ENCODE results near the gene KCNN4.

The KCNN4 gene

GRCh38 chr19:43784241-43784980, 3.6 kb upstream of the KCNN4 start:
- Histone ChIP-seq H3K4me2 (ENCODE audit: low read length) (no peak overlapping the region), H4K5ac (ENCODE audit: low read length) (no peak overlapping the region), H4K8ac (ENCODE audit: low read depth, low read length) (no peak overlapping the region), H2BK5ac (ENCODE audit: low read length) (no peak overlapping the region), H3K36me3 (ENCODE audit: control insufficient read depth, insufficient read depth, low read length) (no peaks in the 10 kb centered on the region), H3K23ac (ENCODE audit: low read length) (no peak overlapping the region), H3K4me1 (ENCODE audit: control insufficient read depth, low read depth, low read length) (no peaks in the 10 kb centered on the region), H3K79me2 (ENCODE audit: control insufficient read depth, insufficient read depth, low read length) (no peaks in the 10 kb centered on the region), H3K4ac (ENCODE audit: low read depth, low read length) (no peak overlapping the region), H3K79me1 (ENCODE audit: low read length) (no peaks in the 10 kb centered on the region), H2BK15ac (replicated peaks; ENCODE audit: low read depth) (no peak overlapping the region), H3K27me3 (ENCODE audit: insufficient read depth, low read length, poor library complexity) (no peaks in the 10 kb centered on the region), H3K9ac (ENCODE audit: low read length) (no peak overlapping the region), H2AK5ac (ENCODE audit: low read length) (no peak overlapping the region), H3K56ac (ENCODE audit: low read length) (no peak overlapping the region), H3K27ac (ENCODE audit: low read depth, low read length) (no peak overlapping the region), H3K18ac (ENCODE audit: low read length) (no peak overlapping the region), H3K4me3 (ENCODE audit: low read length) (no peak overlapping the region), H2BK120ac (ENCODE audit: low read depth, low read length) (no peak overlapping the region)
- WGBS (ENCODE audit: extremely low coverage, insufficient coverage, low lambda C conversion rate) = no CpG with 5 or more reads among the region's 4 CpGs
- DNase-seq = peak; percentile 83

- Histone ChIP-seq H3K23ac (ENCODE audit: low read length) (no peak overlapping the region), H3K27me3 (ENCODE audit: insufficient read depth, low read length, poor library complexity) (no peaks in the 10 kb centered on the region), H3K4me1 (ENCODE audit: control insufficient read depth, low read depth, low read length) (no peaks in the 10 kb centered on the region), H3K36me3 (ENCODE audit: control insufficient read depth, insufficient read depth, low read length) (no peaks in the 10 kb centered on the region), H3K18ac (ENCODE audit: low read length) (no peak overlapping the region), H4K5ac (ENCODE audit: low read length) (no peak overlapping the region), H3K27ac (ENCODE audit: low read depth, low read length) (no peak overlapping the region), H3K79me1 (ENCODE audit: low read length) (no peaks in the 10 kb centered on the region), H4K8ac (ENCODE audit: low read depth, low read length) (no peak overlapping the region), H3K79me2 (ENCODE audit: control insufficient read depth, insufficient read depth, low read length) (no peaks in the 10 kb centered on the region), H2AK5ac (ENCODE audit: low read length) (no peak overlapping the region), H3K4me2 (ENCODE audit: low read length) (no peak overlapping the region), H3K9ac (ENCODE audit: low read length) (no peak overlapping the region), H2BK120ac (ENCODE audit: low read depth, low read length) (no peak overlapping the region), H2BK5ac (ENCODE audit: low read length) (no peak overlapping the region), H3K56ac (ENCODE audit: low read length) (no peak overlapping the region), H2BK15ac (replicated peaks; ENCODE audit: low read depth) (no peak overlapping the region), H3K4ac (ENCODE audit: low read depth, low read length) (no peak overlapping the region), H3K4me3 (ENCODE audit: low read length) (no peak overlapping the region)
- no peak for DNase-seq
- no CpG with 5 or more reads among the region's 8 CpGs for WGBS (ENCODE audit: extremely low coverage, insufficient coverage, low lambda C conversion rate)
Measured at GRCh38 chr19:43783636-43784035, 2.9 kb upstream of the KCNN4 start.

GRCh38 chr19:43782689-43783231, 2.0 kb upstream of the KCNN4 start:
- no peaks in the 10 kb centered on the region for H3K79me1 ChIP-seq (ENCODE audit: low read length)
- H3K4me1 ChIP-seq (ENCODE audit: control insufficient read depth, low read depth, low read length) = no peaks in the 10 kb centered on the region
- no peak overlapping the region for H4K5ac ChIP-seq (ENCODE audit: low read length)
- no peak overlapping the region for H3K4me3 ChIP-seq (ENCODE audit: low read length)
- H3K23ac ChIP-seq (ENCODE audit: low read length) = no peak overlapping the region
- no peak overlapping the region for H2BK120ac ChIP-seq (ENCODE audit: low read depth, low read length)
- no peak for DNase-seq
- no peak overlapping the region for H3K56ac ChIP-seq (ENCODE audit: low read length)
- H4K8ac ChIP-seq (ENCODE audit: low read depth, low read length) = no peak overlapping the region
- no peaks in the 10 kb centered on the region for H3K79me2 ChIP-seq (ENCODE audit: control insufficient read depth, insufficient read depth, low read length)
- H3K4me2 ChIP-seq (ENCODE audit: low read length) = no peak overlapping the region
- H3K9ac ChIP-seq (ENCODE audit: low read length) = no peak overlapping the region
- no peak overlapping the region for H2BK15ac ChIP-seq (replicated peaks; ENCODE audit: low read depth)
- H3K36me3 ChIP-seq (ENCODE audit: control insufficient read depth, insufficient read depth, low read length) = no peaks in the 10 kb centered on the region
- no peaks in the 10 kb centered on the region for H3K27me3 ChIP-seq (ENCODE audit: insufficient read depth, low read length, poor library complexity)
- no peak overlapping the region for H2AK5ac ChIP-seq (ENCODE audit: low read length)
- no CpG with 5 or more reads among the region's 24 CpGs for WGBS (ENCODE audit: extremely low coverage, insufficient coverage, low lambda C conversion rate)
- H3K4ac ChIP-seq (ENCODE audit: low read depth, low read length) = no peak overlapping the region
- H3K27ac ChIP-seq (ENCODE audit: low read depth, low read length) = no peak overlapping the region
- no peak overlapping the region for H3K18ac ChIP-seq (ENCODE audit: low read length)
- H2BK5ac ChIP-seq (ENCODE audit: low read length) = no peak overlapping the region

GRCh38 chr19:43782311-43782660, 1.5 kb upstream of the KCNN4 start:
- H3K79me1 ChIP-seq (ENCODE audit: low read length) = no peaks in the 10 kb centered on the region
- H3K4me1 ChIP-seq (ENCODE audit: control insufficient read depth, low read depth, low read length) = no peaks in the 10 kb centered on the region
- H3K4me2 ChIP-seq (ENCODE audit: low read length) = no peak overlapping the region
- no peak overlapping the region for H3K4ac ChIP-seq (ENCODE audit: low read depth, low read length)
- H2BK120ac ChIP-seq (ENCODE audit: low read depth, low read length) = no peak overlapping the region
- no peaks in the 10 kb centered on the region for H3K36me3 ChIP-seq (ENCODE audit: control insufficient read depth, insufficient read depth, low read length)
- H4K8ac ChIP-seq (ENCODE audit: low read depth, low read length) = no peak overlapping the region
- H2BK15ac ChIP-seq (replicated peaks; ENCODE audit: low read depth) = no peak overlapping the region
- H2AK5ac ChIP-seq (ENCODE audit: low read length) = no peak overlapping the region
- no peak overlapping the region for H2BK5ac ChIP-seq (ENCODE audit: low read length)
- H3K56ac ChIP-seq (ENCODE audit: low read length) = no peak overlapping the region
- H3K9ac ChIP-seq (ENCODE audit: low read length) = no peak overlapping the region
- H3K4me3 ChIP-seq (ENCODE audit: low read length) = no peak overlapping the region
- no CpG with 5 or more reads among the region's 8 CpGs for whole genome bisulfite sequencing (ENCODE audit: extremely low coverage, insufficient coverage, low lambda C conversion rate)
- no peak overlapping the region for H3K23ac ChIP-seq (ENCODE audit: low read length)
- H3K27ac ChIP-seq (ENCODE audit: low read depth, low read length) = no peak overlapping the region
- no peak overlapping the region for H3K18ac ChIP-seq (ENCODE audit: low read length)
- DNase-seq = no peak
- no peak overlapping the region for H4K5ac ChIP-seq (ENCODE audit: low read length)
- H3K79me2 ChIP-seq (ENCODE audit: control insufficient read depth, insufficient read depth, low read length) = no peaks in the 10 kb centered on the region
- no peaks in the 10 kb centered on the region for H3K27me3 ChIP-seq (ENCODE audit: insufficient read depth, low read length, poor library complexity)

GRCh38 chr19:43781630-43782310, 997 bp upstream of the KCNN4 start:
- Histone ChIP-seq H3K79me2 (ENCODE audit: control insufficient read depth, insufficient read depth, low read length) (no peaks in the 10 kb centered on the region), H2BK120ac (ENCODE audit: low read depth, low read length) (no peak overlapping the region), H3K36me3 (ENCODE audit: control insufficient read depth, insufficient read depth, low read length) (no peaks in the 10 kb centered on the region), H3K79me1 (ENCODE audit: low read length) (no peaks in the 10 kb centered on the region), H3K4me1 (ENCODE audit: control insufficient read depth, low read depth, low read length) (no peaks in the 10 kb centered on the region), H3K27ac (ENCODE audit: low read depth, low read length) (no peak overlapping the region), H4K8ac (ENCODE audit: low read depth, low read length) (no peak overlapping the region), H3K23ac (ENCODE audit: low read length) (no peak overlapping the region), H3K4ac (ENCODE audit: low read depth, low read length) (no peak overlapping the region), H4K5ac (ENCODE audit: low read length) (no peak overlapping the region), H3K9ac (ENCODE audit: low read length) (no peak overlapping the region), H3K56ac (ENCODE audit: low read length) (no peak overlapping the region), H3K27me3 (ENCODE audit: insufficient read depth, low read length, poor library complexity) (no peaks in the 10 kb centered on the region), H3K4me3 (ENCODE audit: low read length) (no peak overlapping the region), H3K4me2 (ENCODE audit: low read length) (no peak overlapping the region), H3K18ac (ENCODE audit: low read length) (no peak overlapping the region), H2AK5ac (ENCODE audit: low read length) (no peak overlapping the region), H2BK5ac (ENCODE audit: low read length) (no peak overlapping the region), H2BK15ac (replicated peaks; ENCODE audit: low read depth) (no peak overlapping the region)
- DNase-seq = no peak
- WGBS (ENCODE audit: extremely low coverage, insufficient coverage, low lambda C conversion rate) = 100% methylated on average over 2 of the region's 14 CpGs

All from mesendoderm (in vitro differentiated cells).